ENCODE measurements around the gene MEDAG. TPM values are rescaled to one million over a fixed set of nuclear protein-coding genes. Genes with fewer than 3 reads are reported as not detected.
A peak's percentile ranks its signal among the peaks of the same experiment; 100 is the strongest.

MEDAG gene
- total and polyA plus RNA-seq, 8 donors = 0.89 to 57.9 (median 7.5) TPM

DNA sequence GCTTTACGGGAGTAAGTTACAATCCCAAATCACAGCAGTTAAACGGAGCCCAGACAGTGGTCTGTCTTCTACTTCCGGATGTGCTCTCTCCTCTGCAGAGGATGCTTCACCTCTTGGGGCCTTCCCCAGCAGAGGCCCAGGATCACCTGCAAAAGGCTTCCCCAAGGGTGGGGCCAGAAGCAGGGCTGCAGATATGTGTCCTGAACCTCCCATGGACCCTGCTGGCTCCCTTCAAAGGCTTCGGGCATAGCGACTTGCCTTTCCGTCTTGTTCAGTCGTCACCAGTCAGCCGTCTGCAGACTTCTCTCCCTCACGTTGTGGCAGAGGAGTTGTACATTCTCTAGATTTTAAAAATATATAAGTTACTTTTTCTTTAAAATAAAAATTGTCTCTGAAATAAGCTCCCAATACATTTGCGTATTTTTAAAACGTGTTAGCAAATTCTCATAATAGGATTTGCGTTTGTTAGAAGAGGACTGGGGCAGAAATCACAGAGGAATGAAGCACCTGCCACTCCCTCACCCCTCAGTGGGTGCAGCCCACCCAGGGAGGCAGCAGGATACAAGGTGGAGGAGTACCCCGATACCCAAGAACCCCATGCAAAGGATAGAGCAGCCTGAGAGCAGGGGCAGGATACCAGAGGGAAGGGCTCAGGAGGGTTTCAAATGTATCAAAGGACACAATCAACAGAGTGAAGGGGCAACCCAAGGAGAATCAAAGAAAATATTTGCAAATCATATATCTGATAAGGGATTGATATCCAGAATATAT lies 22.9 kb upstream of the MEDAG start:
- DNase-seq = no peak
- Histone ChIP-seq H3K27me3 (no peaks in the 10 kb centered on the region), H3K4me1 (peaks cover 0 to 19% (median 8%) of the 10 kb centered on the region in 4 donors), H3K27ac (no peak overlapping the region), H3K36me3 (no peaks in the 10 kb centered on the region), H3K9me3 (peaks cover 0 to 5% (median 2%) of the 10 kb centered on the region in 4 donors), H3K4me3 (no peak overlapping the region)
- intact Hi-C loops (cut with DNase I; ENCODE audit: low total_unique reads) = no loop called here
- 77 to 83% (median 79%) methylated on average over 13 of the region's 13 CpGs for WGBS, 5 donors
- TF ChIP-seq EP300 (IDR thresholded peaks at IDR 0.05) (no peak), POLR2AphosphoS5 (IDR thresholded peaks at IDR 0.05) (no peak), POLR2A (IDR thresholded peaks at IDR 0.05) (no peak)
- TF ChIP-seq, protein P1, sequence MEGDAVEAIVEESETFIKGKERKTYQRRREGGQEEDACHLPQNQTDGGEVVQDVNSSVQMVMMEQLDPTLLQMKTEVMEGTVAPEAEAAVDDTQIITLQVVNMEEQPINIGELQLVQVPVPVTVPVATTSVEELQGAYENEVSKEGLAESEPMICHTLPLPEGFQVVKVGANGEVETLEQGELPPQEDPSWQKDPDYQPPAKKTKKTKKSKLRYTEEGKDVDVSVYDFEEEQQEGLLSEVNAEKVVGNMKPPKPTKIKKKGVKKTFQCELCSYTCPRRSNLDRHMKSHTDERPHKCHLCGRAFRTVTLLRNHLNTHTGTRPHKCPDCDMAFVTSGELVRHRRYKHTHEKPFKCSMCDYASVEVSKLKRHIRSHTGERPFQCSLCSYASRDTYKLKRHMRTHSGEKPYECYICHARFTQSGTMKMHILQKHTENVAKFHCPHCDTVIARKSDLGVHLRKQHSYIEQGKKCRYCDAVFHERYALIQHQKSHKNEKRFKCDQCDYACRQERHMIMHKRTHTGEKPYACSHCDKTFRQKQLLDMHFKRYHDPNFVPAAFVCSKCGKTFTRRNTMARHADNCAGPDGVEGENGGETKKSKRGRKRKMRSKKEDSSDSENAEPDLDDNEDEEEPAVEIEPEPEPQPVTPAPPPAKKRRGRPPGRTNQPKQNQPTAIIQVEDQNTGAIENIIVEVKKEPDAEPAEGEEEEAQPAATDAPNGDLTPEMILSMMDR (IDR thresholded peaks at IDR 0.05) = no peak

DNA sequence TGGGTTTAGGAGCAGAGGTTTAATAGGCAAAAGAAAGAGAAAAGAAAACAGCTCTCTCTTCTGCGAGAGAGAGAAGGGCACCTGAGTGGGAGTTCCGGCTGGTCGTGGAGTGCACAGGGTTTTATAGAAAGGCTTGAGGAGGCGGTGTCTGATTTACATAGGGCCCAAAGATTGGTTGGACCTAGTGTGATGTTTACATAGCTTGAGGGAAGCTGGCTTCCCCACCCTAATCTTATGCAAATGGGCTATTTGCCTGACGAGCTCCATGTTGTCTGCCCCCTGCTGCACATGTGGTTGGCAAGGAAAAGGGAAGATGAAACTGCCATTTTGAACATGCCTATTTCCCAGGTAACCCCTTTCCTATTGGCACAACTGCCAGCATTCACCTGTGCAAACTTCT lies 21.5 kb upstream of the MEDAG start:
- 75 to 90% (median 86%) methylated on average over 5 of the region's 5 CpGs for WGBS, 5 donors
- H3K36me3 ChIP-seq = no peaks in the 10 kb centered on the region
- no peak overlapping the region for H3K27ac ChIP-seq
- intact Hi-C loops (cut with DNase I; ENCODE audit: low total_unique reads) = no loop called here
- H3K27me3 ChIP-seq = no peaks in the 10 kb centered on the region
- DNase-seq = no peak
- TF ChIP-seq, protein P1 (IDR thresholded peaks at IDR 0.05) = no peak
- TF ChIP-seq EP300 (IDR thresholded peaks at IDR 0.05) (no peak), POLR2AphosphoS5 (IDR thresholded peaks at IDR 0.05) (no peak), POLR2A (IDR thresholded peaks at IDR 0.05) (no peak)
- peaks cover 0 to 11% (median 4%) of the 10 kb centered on the region in 4 donors for H3K9me3 ChIP-seq
- no peak overlapping the region for H3K4me3 ChIP-seq
- peaks cover 0 to 19% (median 8%) of the 10 kb centered on the region in 4 donors for H3K4me1 ChIP-seq

DNA sequence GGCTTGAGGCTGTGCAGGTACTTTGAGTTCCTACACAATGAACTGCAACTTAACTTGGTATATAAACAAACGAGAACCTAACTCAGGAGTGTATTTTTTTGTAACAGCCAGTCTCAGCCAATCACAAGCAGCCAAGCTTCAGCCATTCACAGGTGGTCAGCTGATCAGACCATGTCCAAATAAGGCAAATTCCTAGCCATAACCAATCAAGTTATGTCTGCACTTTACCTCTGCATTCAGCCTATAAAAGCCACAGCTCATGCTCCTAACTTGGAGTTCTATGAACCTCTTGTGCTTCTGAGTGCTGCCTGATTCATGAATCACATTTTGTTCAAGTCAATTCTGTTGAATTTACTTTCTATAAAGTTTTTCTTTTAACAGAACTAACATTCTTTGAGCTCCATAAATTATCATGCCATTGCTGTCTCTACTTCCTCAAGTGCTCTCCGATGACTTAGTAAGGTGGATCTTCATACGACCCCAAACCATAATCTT lies 16.8 kb upstream of the MEDAG start:
- Histone ChIP-seq H3K9me3 (peaks cover 0 to 11% (median 4%) of the 10 kb centered on the region in 4 donors), H3K36me3 (no peaks in the 10 kb centered on the region), H3K4me1 (no peaks in the 10 kb centered on the region), H3K27ac (no peak overlapping the region), H3K27me3 (no peaks in the 10 kb centered on the region), H3K4me3 (no peak overlapping the region)
- DNase-seq = no peak
- TF ChIP-seq, protein P1 (IDR thresholded peaks at IDR 0.05) = no peak
- TF ChIP-seq POLR2A (IDR thresholded peaks at IDR 0.05) (no peak), POLR2AphosphoS5 (IDR thresholded peaks at IDR 0.05) (no peak), EP300 (IDR thresholded peaks at IDR 0.05) (no peak)
- intact Hi-C loops (cut with DNase I; ENCODE audit: low total_unique reads) = no loop called here
- WGBS, 5 donors = 85 to 98% (median 94%) methylated on average over 3 of the region's 3 CpGs

DNA sequence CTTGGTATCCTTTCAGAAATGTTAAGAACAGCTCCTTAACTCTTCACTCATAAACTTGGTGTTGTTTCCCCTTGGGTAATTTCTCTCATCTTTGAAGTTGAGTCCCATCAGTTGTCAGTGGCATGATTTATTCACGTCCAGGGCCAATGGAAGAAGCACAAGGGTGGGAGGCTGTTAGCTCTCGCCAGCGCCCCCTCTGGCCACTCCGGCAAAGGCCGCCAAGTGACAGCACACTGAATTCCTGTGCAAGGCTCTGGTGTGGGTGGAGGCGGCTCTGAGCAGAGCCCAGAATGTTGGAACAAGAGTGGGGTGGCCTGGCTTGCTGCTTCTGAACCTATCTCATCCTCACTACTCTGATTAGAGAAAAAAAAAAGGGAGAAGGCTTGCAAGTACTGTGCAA lies 13.1 kb upstream of the MEDAG start:
- DNase-seq = peak in 1 of 2 donors; percentile 52
- no peak overlapping the region for H3K4me3 ChIP-seq
- H3K27ac ChIP-seq = no peak overlapping the region
- no peaks in the 10 kb centered on the region for H3K27me3 ChIP-seq
- no peaks in the 10 kb centered on the region for H3K36me3 ChIP-seq
- H3K4me1 ChIP-seq = no peaks in the 10 kb centered on the region
- intact Hi-C loops (cut with DNase I; ENCODE audit: low total_unique reads) = no loop called here
- H3K9me3 ChIP-seq = peaks cover 0 to 7% (median 2%) of the 10 kb centered on the region in 4 donors
- TF ChIP-seq EP300 (IDR thresholded peaks at IDR 0.05) (no peak), POLR2A (IDR thresholded peaks at IDR 0.05) (no peak), POLR2AphosphoS5 (IDR thresholded peaks at IDR 0.05) (no peak)
- TF ChIP-seq, protein P1 (IDR thresholded peaks at IDR 0.05) = no peak
- 31 to 42% (median 37%) methylated on average over 6 of the region's 6 CpGs for WGBS, 5 donors
